DND-41 (cell line): ENCODE results near the gene NRXN3.

Source experiments
- CTCF ChIP-seq: IDR thresholded peaks from 2 replicates; pipeline ENCODE4 v1.5.1; 2012; ENCODE audit warnings: borderline replicate concordance, low read length, moderate library complexity, mild to moderate bottlenecking; ENCODE audit not compliant: poor library complexity, severe bottlenecking; ENCODE audit errors: extremely low read depth
- EZH2 ChIP-seq: IDR thresholded peaks from 3 replicates; pipeline ENCODE4 v1.6.1; 2012; ENCODE audit warnings: borderline replicate concordance, low read depth, mild to moderate bottlenecking, moderate library complexity, low read length, inconsistent platforms; ENCODE audit not compliant: severe bottlenecking

GRCh38 chr14:79855789-79856188, 1685.6 kb downstream of the NRXN3 start:
- no peak for TF ChIP-seq CTCF
- TF ChIP-seq EZH2, result no peak
